ENCODE data around the gene ABHD3.
"Not testable (repeated sequence)": the region's sequence is repeated elsewhere in the genome, so short reads cannot be mapped to it uniquely, and the experiment has no call there.

The ABHD3 gene

GRCh38 chr18:21653361-21653760 lies 51.2 kb downstream of the ABHD3 start:
- DNase-seq (ENCODE audit: extremely low read depth in 1 of 2, low read depth in 1 of 2): no peak

- DNase-seq (ENCODE audit: extremely low read depth in 1 of 2, low read depth in 1 of 2): no peak
Measured at GRCh38 chr18:21652073-21652472, 52.5 kb downstream of the ABHD3 start.

GRCh38 chr18:21650311-21650710 lies 54.3 kb downstream of the ABHD3 start:
- DNase-seq (ENCODE audit: extremely low read depth in 1 of 2, low read depth in 1 of 2): no peak

DNA sequence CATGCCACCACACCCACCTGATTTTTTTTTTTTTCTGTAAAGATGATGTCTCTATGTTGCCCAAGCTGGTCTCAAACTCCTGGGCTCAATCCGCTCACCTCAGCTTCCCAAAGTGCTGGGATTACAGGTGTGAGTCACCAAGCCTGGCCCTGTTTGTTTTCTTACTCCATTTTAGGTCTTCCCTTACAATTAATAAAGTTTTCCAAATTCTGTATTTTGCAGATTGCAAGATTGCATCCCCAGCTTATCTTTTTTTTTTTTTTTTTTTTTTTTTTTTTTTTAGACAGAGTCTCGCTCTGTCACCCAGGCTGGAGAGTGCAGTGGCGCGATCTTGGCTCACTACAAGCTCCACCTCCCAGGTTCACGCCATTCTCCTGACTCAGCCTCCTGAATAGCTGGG lies 64.2 kb downstream of the ABHD3 start:
- DNase-seq (ENCODE audit: extremely low read depth in 1 of 2, low read depth in 1 of 2): not testable (repeated sequence)

DNA sequence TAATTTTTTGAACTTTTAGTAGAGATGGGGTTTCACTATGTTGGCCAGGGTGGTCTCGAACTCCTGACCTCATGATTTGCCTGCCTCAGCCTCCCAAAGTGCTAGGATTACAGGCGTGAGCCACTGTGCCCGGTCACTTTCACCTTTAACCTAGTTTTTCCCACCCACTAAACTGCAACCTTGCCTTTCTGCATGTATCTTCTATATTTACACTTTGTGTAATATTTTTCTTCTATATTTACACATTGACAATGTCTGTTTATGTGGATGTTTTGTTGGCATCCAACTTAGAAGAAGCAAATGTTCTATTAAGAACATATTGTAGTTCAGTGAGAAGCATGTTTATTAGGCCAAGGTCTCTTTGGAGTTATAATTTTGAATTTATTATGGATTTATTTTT lies 65.8 kb downstream of the ABHD3 start:
- DNase-seq (ENCODE audit: extremely low read depth in 1 of 2, low read depth in 1 of 2): no peak

GRCh38 chr18:21636769-21637168 lies 67.8 kb downstream of the ABHD3 start:
- no peak for DNase-seq (ENCODE audit: extremely low read depth in 1 of 2, low read depth in 1 of 2)

- no peak for DNase-seq (ENCODE audit: extremely low read depth in 1 of 2, low read depth in 1 of 2)
Measured at GRCh38 chr18:21634588-21635199, 69.9 kb downstream of the ABHD3 start.

DNA sequence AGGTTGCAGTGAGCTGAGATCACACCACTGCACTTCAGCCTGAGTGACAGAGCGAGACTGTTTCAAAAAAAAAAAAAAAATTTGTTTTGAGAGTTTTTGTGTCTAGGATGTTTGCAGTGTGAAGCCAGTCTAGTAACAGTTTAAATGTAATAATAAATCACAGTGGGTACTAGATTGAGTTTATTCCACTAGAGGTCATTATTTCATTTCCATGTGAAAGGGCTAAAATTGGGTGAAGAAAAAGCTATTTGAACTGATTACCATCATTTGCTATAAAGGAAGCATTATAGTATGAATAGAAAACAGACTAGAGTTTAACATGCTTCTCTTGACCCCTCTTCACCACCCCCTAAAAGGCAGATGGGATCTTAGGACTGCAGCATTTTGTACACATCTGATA lies 72.2 kb downstream of the ABHD3 start:
- no peak for DNase-seq (ENCODE audit: extremely low read depth in 1 of 2, low read depth in 1 of 2)

DNA sequence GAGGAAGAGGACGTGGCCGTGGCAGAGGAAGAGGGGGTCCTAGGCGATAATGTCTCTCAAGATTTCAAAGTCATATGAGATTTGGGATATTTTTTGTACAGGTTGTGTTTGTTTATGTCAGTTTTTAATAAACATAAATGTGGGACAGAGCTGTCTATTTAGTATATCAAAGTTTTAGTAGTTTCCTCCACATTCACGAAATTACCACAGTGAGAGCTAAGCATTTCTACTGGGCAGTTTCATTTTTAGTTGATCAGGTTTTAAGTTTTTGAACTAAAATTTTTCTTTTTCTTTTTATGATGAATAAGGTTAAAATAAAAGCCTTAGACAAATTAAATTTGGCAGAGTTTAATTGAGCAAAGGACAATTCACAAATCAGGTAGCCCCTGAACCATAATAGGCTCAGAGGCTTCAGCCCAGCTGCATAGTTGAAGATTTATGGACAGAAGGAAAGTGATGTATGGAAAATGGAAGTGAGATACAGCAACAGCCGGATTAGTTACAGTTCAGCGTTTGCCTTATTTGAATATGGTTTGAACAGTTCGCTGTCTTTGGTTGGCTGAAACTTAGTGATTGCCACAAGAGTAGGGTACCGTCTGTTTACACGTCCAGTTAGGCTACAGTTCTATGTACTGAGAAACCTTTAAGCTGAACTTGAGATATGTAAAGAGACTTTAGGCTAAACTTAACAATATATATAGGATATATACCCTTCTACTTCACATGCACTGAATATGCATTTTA lies 75.3 kb downstream of the ABHD3 start:
- DNase-seq (ENCODE audit: extremely low read depth in 1 of 2, low read depth in 1 of 2): no peak

- not testable (repeated sequence) for DNase-seq (ENCODE audit: extremely low read depth in 1 of 2, low read depth in 1 of 2)
Measured at GRCh38 chr18:21621640-21622039, 82.9 kb downstream of the ABHD3 start.

GRCh38 chr18:21612125-21613039 lies 92.2 kb downstream of the ABHD3 start, which contains the start of gene SNRPD1:
Gene SNRPD1, plus strand, starts transcription at chr18:21612314. Its CDS starts 116 bp downstream, at chr18:21612430.
- DNase-seq (ENCODE audit: extremely low read depth in 1 of 2, low read depth in 1 of 2): peak; percentile 78 to 83

GRCh38 chr18:21611401-21612124 lies 93.0 kb downstream of the ABHD3 start:
- not testable (repeated sequence) for DNase-seq (ENCODE audit: extremely low read depth in 1 of 2, low read depth in 1 of 2)

DNA sequence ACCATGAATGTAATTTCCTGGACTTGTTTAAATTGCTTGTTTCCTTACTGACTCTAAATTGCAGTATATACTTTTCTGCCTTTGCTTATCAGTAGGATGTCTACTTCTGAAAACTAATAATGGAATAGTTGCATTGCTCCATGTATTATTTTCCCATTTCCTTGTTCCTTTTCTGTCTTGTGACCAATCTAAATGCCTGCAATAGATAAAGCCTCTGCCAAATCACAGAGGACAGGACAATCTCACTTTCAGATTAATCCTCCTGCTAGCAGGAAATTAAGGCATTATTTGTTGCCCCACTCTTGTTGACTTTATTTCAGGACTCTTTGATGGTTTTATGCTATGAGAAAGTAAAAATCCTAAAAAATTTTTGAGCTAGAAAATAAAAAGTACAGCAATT lies 99.4 kb downstream of the ABHD3 start:
- no peak for DNase-seq (ENCODE audit: extremely low read depth in 1 of 2, low read depth in 1 of 2)

DNA sequence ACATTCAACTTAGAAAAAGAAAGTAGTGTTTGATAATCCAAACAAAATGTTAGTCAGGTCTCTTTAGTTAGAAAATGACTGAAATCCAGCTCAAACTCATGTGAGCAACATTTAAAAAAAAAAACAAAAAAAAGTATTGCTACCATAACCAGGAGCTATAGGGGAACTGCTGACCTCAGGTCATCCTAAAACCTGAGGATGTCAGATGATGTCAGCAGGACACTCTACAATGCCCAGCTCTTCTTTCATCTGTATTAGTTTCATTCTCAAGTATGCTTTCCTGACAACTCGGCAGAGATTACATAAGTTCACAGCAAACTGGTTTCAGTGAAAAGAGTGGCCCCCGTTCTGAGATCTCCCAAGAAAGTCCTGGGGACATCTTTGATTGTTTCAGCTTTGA lies 99.9 kb downstream of the ABHD3 start:
- no peak for DNase-seq (ENCODE audit: extremely low read depth in 1 of 2, low read depth in 1 of 2)

- no peak for DNase-seq (ENCODE audit: extremely low read depth in 1 of 2, low read depth in 1 of 2)
Measured at GRCh38 chr18:21602299-21602587, 102.3 kb downstream of the ABHD3 start.
